SK-N-SH treated with all-trans-retinoic acid at 6 μM for 48 hours (cell line): ENCODE results near the gene FOXC1.

Experiments used
- TF ChIP-seq, protein P1 (sequence below): fragments of 250-450 bp; sonication (Bioruptor Pico); IDR thresholded peaks from 2 replicates; pipeline ENCODE4 v1.5.0; 2020; ENCODE audit warnings: mild to moderate bottlenecking, moderate library complexity
- TF ChIP-seq, protein P2 (sequence below): fragments of 250-450 bp; sonication (Bioruptor Pico); IDR thresholded peaks from 2 replicates; pipeline ENCODE4 v1.8.0; 2021; ENCODE audit warnings: low read depth, mild to moderate bottlenecking, moderate library complexity, borderline replicate concordance

DNA sequence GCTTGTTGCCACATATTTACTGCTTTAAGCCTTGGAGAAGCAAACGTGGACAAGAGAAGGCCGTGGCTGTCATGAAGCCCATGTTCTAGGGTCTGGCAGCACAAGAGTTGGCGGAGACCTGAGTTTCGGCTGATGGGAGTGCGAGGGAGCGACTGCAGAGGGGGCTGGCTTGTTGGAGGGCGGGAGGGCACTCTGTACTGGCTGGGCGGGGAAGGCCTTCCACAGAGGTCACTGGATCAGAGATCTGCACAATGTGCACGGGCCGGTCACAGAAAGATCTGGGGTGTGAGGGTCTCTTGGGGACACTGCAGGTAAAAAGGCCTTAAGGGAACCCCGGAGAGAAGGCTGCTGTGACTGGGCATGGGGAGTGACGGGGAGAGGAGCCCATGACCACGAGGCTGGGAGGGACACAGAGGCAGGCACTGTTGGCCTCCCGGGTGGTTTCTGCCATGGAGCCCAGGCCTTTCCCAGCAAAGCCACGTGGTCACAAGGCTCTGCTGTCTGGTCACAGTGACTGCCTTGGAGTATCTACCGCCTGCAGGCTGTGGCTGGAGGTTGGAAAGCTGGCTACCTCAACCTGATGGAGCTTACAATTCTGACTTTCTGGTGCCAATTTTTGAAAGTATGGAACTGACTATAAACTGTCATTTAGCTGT is 23.8 kb downstream of the FOXC1 start:
- TF ChIP-seq, protein P1, sequence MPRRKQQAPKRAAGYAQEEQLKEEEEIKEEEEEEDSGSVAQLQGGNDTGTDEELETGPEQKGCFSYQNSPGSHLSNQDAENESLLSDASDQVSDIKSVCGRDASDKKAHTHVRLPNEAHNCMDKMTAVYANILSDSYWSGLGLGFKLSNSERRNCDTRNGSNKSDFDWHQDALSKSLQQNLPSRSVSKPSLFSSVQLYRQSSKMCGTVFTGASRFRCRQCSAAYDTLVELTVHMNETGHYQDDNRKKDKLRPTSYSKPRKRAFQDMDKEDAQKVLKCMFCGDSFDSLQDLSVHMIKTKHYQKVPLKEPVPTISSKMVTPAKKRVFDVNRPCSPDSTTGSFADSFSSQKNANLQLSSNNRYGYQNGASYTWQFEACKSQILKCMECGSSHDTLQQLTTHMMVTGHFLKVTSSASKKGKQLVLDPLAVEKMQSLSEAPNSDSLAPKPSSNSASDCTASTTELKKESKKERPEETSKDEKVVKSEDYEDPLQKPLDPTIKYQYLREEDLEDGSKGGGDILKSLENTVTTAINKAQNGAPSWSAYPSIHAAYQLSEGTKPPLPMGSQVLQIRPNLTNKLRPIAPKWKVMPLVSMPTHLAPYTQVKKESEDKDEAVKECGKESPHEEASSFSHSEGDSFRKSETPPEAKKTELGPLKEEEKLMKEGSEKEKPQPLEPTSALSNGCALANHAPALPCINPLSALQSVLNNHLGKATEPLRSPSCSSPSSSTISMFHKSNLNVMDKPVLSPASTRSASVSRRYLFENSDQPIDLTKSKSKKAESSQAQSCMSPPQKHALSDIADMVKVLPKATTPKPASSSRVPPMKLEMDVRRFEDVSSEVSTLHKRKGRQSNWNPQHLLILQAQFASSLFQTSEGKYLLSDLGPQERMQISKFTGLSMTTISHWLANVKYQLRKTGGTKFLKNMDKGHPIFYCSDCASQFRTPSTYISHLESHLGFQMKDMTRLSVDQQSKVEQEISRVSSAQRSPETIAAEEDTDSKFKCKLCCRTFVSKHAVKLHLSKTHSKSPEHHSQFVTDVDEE (CRISPR knock-in tag), result no peak
- TF ChIP-seq, protein P2, sequence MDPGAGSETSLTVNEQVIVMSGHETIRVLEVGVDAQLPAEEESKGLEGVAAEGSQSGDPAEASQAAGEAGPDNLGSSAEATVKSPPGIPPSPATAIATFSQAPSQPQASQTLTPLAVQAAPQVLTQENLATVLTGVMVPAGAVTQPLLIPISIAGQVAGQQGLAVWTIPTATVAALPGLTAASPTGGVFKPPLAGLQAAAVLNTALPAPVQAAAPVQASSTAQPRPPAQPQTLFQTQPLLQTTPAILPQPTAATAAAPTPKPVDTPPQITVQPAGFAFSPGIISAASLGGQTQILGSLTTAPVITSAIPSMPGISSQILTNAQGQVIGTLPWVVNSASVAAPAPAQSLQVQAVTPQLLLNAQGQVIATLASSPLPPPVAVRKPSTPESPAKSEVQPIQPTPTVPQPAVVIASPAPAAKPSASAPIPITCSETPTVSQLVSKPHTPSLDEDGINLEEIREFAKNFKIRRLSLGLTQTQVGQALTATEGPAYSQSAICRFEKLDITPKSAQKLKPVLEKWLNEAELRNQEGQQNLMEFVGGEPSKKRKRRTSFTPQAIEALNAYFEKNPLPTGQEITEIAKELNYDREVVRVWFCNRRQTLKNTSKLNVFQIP (CRISPR knock-in tag), result no peak
